Small intestine (tissue), 7 donors: ENCODE results near the gene MEF2B. TPM values are rescaled to one million over a fixed set of nuclear protein-coding genes. Genes with fewer than 3 reads are reported as not detected.

ENCODE experiments used
- DNase-seq, 2 donors: peaks; one replicate each; pipeline versions ENCODE4 v3.0.0 to v3.0.0-alpha.2; 2013
- FAIRE-seq: peaks from 2 replicates; lab custom pipeline; 2012; peaks lifted over from hg19 to GRCh38; lab: Jason Lieb, UNC
- H3K27ac ChIP-seq, 3 donors: one replicate each; pipeline ENCODE4 v1.5.1; 2013; ENCODE audit warnings: low read length in 2 of 3, mild to moderate bottlenecking in 2 of 3, control low read depth in 1 of 3, inconsistent platforms in 1 of 3, low read depth in 1 of 3, moderate library complexity in 1 of 3
- H3K27me3 ChIP-seq, 3 donors: one replicate each; pipeline ENCODE4 v1.6.1; 2013; ENCODE audit warnings: low read length in 3 of 3, inconsistent platforms in 1 of 3; ENCODE audit not compliant: control insufficient read depth in 3 of 3, insufficient read depth in 3 of 3
- H3K36me3 ChIP-seq, 3 donors: one replicate each; pipeline ENCODE4 v1.6.1; 2013; ENCODE audit warnings: low read length in 3 of 3, inconsistent platforms in 1 of 3, low read depth in 1 of 3, mild to moderate bottlenecking in 1 of 3, moderate library complexity in 1 of 3; ENCODE audit not compliant: control insufficient read depth in 3 of 3, insufficient read depth in 2 of 3
- H3K4me1 ChIP-seq, 3 donors: one replicate each; pipeline ENCODE4 v1.6.1; 2013; ENCODE audit warnings: low read length in 2 of 3, inconsistent platforms in 1 of 3, low read depth in 1 of 3, mild to moderate bottlenecking in 1 of 3, moderate library complexity in 1 of 3; ENCODE audit not compliant: control insufficient read depth in 3 of 3, insufficient read depth in 2 of 3
- H3K4me3 ChIP-seq, 3 donors: one replicate each; pipeline ENCODE4 v1.5.1; 2013; ENCODE audit warnings: low read length in 3 of 3, control low read depth in 1 of 3, inconsistent platforms in 1 of 3, low read depth in 1 of 3, mild to moderate bottlenecking in 1 of 3, moderate library complexity in 1 of 3
- H3K9me3 ChIP-seq, 2 donors: one replicate each; pipeline ENCODE4 v1.6.1; 2013; ENCODE audit warnings: low read depth in 1 of 2, low read length in 1 of 2; ENCODE audit not compliant: control insufficient read depth in 2 of 2, insufficient read depth in 1 of 2
- WGBS, 3 donors: extraction: QIAGEN DNeasy Blood & Tissue Kit; methylation state at CpG; one replicate each; pipeline ENCODE4 v1.1.7; 2013; 5-methylcytosine and 5-hydroxymethylcytosine counted together
- polyA plus RNA-seq, 4 donors: library from polyadenylated mRNA; stranded (reverse) in 3 of 4; unstranded in 1 of 4; fragments of 200-250 nt in 3 of 4; fragments of 120-200 nt in 1 of 4; gene quantifications; one replicate each; pipeline versions ENCODE4 v1.2.1 to v1.2.3, GENCODE V29; 2013
- donor health status: healthy with polysubstance abuse.
- donor health status: control.
- donor health status: control.
- donor health status: Bipolar disorder and iron deficiency.
- donor health status: healthy.

MEF2B gene
- polyA plus RNA-seq, 4 donors = 0.74 to 3.2 (median 2.0) TPM

GRCh38 chr19:19133985-19134384, 36.1 kb downstream of the MEF2B start:
- DNase-seq (no peak), FAIRE-seq (no peak)
- Histone ChIP-seq H3K4me1 (no peaks in the 10 kb centered on the region), H3K4me3 (no peak overlapping the region), H3K27me3 (no peaks in the 10 kb centered on the region), H3K36me3 (peaks cover 0 to 25% (median 3%) of the 10 kb centered on the region in 3 donors), H3K27ac (no peak overlapping the region), H3K9me3 (peaks cover 0 to 17% of the 10 kb centered on the region in 2 donors)
- 91 to 92% (median 91%) methylated on average over 6 of the region's 6 CpGs for WGBS, 3 donors

GRCh38 chr19:19132912-19133311, 37.2 kb downstream of the MEF2B start:
- 96 to 97% (median 97%) methylated on average over 12 of the region's 12 CpGs for WGBS, 3 donors
- DNase-seq (no peak), FAIRE-seq (no peak)
- Histone ChIP-seq H3K9me3 (peaks cover 0 to 20% of the 10 kb centered on the region in 2 donors), H3K27ac (no peak overlapping the region), H3K4me1 (no peaks in the 10 kb centered on the region), H3K36me3 (peaks cover 0 to 25% (median 3%) of the 10 kb centered on the region in 3 donors), H3K4me3 (no peak overlapping the region), H3K27me3 (no peaks in the 10 kb centered on the region)

GRCh38 chr19:19131989-19132388, 38.1 kb downstream of the MEF2B start:
- no peaks in the 10 kb centered on the region for H3K27me3 ChIP-seq
- H3K9me3 ChIP-seq = peaks cover 0 to 20% of the 10 kb centered on the region in 2 donors
- no peaks in the 10 kb centered on the region for H3K4me1 ChIP-seq
- WGBS, 3 donors = 91 to 95% (median 94%) methylated on average over 3 of the region's 3 CpGs
- no peak for FAIRE-seq
- DNase-seq = no peak
- no peak overlapping the region for H3K27ac ChIP-seq
- H3K36me3 ChIP-seq = peaks cover 0 to 25% (median 3%) of the 10 kb centered on the region in 3 donors
- no peak overlapping the region for H3K4me3 ChIP-seq

DNA sequence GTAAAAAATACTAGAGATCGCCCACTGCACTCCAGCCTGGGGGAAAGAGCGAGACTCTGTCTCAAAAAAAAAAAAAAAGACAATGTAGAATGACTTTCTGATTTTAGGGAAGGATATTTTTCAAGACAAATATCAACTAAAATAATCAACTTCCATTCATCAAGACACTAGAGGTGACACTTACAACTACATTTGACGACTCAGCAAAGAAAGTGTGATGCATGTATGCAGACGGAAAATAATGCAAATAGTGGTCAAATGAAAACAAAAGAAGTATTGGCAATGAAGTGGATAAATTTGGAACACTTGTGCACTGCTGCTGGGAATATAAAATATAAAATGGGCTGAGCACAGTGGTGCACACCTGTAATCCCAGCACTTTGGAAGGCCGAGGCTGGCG, 44.0 kb downstream of the MEF2B start:
- no peak for FAIRE-seq
- H3K4me3 ChIP-seq = no peak overlapping the region
- no peak overlapping the region for H3K27ac ChIP-seq
- peaks cover 0 to 9% of the 10 kb centered on the region in 2 donors for H3K9me3 ChIP-seq
- H3K4me1 ChIP-seq = peaks cover 0 to under 1% (median 0%) of the 10 kb centered on the region in 3 donors
- DNase-seq = no peak
- WGBS, 3 donors = 92 to 100% (median 94%) methylated on average over 6 of the region's 6 CpGs
- no peaks in the 10 kb centered on the region for H3K27me3 ChIP-seq
- H3K36me3 ChIP-seq = peaks cover 0 to 14% (median 0%) of the 10 kb centered on the region in 3 donors

DNA sequence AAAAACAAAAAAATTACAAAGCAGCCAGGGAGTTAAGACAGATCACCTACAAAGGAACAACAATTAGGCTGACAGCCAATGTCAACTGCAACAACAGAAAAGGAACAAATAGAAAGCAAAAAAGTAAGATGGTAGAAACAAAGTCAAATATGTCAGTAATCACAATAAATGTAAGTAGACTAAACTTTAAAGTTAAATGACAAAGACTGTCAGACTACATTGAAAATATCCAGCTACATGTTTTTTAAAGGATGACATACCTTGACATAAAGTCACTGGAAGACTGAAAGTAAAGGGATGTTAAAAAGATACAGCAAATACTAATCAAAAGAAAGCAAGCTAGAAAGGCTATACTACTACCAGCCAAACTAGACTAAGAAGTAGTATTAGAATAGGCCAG, 46.7 kb downstream of the MEF2B start:
- Histone ChIP-seq H3K4me1 (peaks cover 0 to 12% (median 0%) of the 10 kb centered on the region in 3 donors), H3K27ac (no peak overlapping the region), H3K4me3 (no peak overlapping the region), H3K9me3 (peaks cover 0 to 4% of the 10 kb centered on the region in 2 donors), H3K27me3 (no peaks in the 10 kb centered on the region), H3K36me3 (peaks cover 0 to 14% (median 0%) of the 10 kb centered on the region in 3 donors)
- no peak for FAIRE-seq
- no peak for DNase-seq

GRCh38 chr19:19122902-19123301, 47.2 kb downstream of the MEF2B start:
- Histone ChIP-seq H3K4me1 (peaks cover 0 to 12% (median 0%) of the 10 kb centered on the region in 3 donors), H3K36me3 (peaks cover 0 to 15% (median 0%) of the 10 kb centered on the region in 3 donors), H3K27ac (no peak overlapping the region), H3K9me3 (peaks cover 0 to 4% of the 10 kb centered on the region in 2 donors), H3K27me3 (no peaks in the 10 kb centered on the region), H3K4me3 (no peak overlapping the region)
- WGBS, 3 donors = 92 to 100% (median 96%) methylated on average over 1 of the region's 1 CpG
- DNase-seq = no peak
- no peak for FAIRE-seq

DNA sequence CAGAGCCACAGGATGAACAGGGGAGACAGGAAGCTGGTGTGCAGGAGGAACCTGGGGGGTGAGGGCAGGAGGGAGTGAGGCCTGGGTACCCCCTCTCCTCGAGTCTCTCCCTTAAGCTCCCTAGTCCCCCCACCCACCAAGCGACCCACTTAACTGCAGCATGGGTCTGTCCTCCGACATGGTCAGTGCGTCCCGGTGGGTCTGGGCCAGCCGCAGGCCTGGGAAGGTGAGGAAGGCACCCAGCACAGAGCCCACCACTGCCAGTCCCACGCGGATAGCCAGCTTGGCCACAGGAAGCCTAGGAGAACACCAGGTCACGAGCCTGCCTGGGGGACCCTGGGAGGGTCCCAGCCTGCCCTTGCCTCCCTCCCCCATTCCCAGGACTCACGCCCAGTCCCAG, 48.7 kb downstream of the MEF2B start:
- FAIRE-seq (no peak), DNase-seq (no peak)
- no peak overlapping the region for H3K4me3 ChIP-seq
- no peaks in the 10 kb centered on the region for H3K27me3 ChIP-seq
- peaks cover 0 to 15% (median 0%) of the 10 kb centered on the region in 3 donors for H3K36me3 ChIP-seq
- 87 to 95% (median 89%) methylated on average over 10 of the region's 10 CpGs for WGBS, 3 donors
- H3K4me1 ChIP-seq = peaks cover 0 to 12% (median 0%) of the 10 kb centered on the region in 3 donors
- H3K9me3 ChIP-seq = peaks cover 0 to 4% of the 10 kb centered on the region in 2 donors
- no peak overlapping the region for H3K27ac ChIP-seq

DNA sequence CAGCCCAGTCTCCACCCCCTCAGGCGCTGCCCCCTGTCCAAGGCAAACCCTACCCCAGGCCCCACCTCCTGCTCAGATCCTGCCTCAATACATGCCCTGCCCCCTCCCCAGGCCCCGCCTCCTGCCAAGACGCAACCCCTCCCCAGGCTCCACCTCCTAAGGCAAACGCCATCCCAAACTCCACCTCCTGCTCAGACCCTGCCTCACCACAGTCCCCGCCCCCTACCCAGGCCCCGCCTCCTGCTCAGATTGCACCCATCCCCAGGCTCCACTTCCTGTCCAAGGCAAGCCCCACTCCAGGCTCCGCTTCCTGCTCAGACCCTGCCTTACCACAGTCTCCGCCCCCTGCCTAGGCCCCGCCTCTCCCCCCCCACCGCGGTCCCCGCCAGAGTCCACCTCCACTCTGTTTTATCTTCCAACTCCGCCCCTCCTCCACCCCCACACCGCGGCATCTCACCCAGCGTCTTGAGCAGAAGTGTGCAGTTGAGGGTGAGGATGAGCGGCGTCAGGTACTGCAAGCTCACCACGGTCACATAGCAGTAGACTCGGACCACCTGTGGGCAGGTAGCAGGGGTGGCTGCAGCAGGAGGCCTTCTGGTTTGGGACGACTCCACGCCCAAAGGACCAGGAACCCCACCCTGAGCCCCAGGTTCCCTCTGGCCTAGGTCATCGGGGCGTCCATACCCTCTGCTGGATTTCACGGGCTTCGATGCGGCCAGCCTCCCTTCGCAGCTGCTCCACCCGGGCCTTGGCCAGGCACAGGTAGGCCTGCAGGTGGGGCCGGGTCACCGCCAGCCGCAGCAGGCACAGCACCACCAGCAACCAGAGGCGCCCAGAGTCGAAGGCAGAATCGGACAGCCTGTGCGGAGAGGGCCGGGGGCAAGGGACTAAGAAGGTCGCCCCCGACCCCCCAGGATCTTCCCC, 49.5 kb downstream of the MEF2B start:
- Histone ChIP-seq H3K4me3 (peak overlapping the region in 2 of 3 donors; percentile 31), H3K27ac (peak overlapping the region in 1 of 3 donors; percentile 33), H3K4me1 (peaks cover 0 to 12% (median 0%) of the 10 kb centered on the region in 3 donors), H3K27me3 (no peaks in the 10 kb centered on the region), H3K9me3 (peaks cover 0 to 4% of the 10 kb centered on the region in 2 donors), H3K36me3 (peaks cover 0 to 15% (median 0%) of the 10 kb centered on the region in 3 donors)
- peak; percentile 70 to 98 for DNase-seq
- WGBS, 3 donors = 65 to 71% (median 68%) methylated on average over 38 to 39 of the region's 39 CpGs
- FAIRE-seq = no peak
